ENCODE measurements around the gene ZNF730. TPM values are rescaled to one million over a fixed set of nuclear protein-coding genes. Genes with fewer than 3 reads are reported as not detected.
"Not testable (repeated sequence)": the region's sequence is repeated elsewhere in the genome, so short reads cannot be mapped to it uniquely, and the experiment has no call there.

Gene ZNF730
- 0.81 and 3.6 TPM in 2 replicates for total RNA-seq (2014; rRNA removed; shearing (Covaris generic))

DNA sequence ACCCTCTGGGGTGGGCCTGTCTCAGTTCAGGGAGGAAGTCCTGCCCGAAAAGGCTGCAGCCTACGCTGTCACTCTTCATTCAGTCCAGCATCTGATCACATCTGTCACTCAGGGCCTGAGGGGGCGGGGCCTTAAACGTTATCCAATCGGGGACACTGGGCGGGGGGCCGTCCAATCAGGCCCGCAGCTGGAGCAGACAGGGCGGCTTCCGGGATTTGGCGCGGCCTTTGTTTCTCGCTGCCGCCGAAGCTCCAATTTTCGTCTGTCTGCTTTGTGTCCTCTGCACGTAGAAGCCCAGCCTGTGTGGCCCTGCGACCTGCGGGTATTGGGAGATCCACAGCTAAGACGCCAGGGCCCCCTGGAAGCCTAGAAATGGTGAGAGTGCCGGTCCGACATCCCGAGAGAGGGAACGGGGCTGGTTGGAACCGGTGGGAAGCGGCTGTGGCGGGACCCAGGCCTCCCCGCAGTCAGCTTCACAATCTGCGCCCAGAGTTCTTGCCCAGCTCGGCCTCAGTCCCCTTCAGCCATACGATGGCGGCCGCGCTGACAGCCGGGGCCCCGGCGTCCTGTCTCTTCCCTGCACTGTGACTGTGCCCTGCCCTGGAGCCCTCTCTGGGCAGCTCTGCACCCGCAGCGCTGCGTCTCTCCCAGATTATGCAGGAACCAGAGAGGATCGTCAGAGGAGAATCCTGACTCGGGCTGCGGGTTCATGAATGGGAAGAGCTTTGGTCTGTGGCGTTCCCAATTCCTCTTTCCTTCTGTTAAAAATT is at the start of gene ZNF730:
ZNF730 (plus strand) TSS at position 224 of the 770 bp plus-strand sequence; CDS start at position 373, 149 bp downstream.
- DNase-seq (ENCODE audit: low read depth): peak; percentile 67

DNA sequence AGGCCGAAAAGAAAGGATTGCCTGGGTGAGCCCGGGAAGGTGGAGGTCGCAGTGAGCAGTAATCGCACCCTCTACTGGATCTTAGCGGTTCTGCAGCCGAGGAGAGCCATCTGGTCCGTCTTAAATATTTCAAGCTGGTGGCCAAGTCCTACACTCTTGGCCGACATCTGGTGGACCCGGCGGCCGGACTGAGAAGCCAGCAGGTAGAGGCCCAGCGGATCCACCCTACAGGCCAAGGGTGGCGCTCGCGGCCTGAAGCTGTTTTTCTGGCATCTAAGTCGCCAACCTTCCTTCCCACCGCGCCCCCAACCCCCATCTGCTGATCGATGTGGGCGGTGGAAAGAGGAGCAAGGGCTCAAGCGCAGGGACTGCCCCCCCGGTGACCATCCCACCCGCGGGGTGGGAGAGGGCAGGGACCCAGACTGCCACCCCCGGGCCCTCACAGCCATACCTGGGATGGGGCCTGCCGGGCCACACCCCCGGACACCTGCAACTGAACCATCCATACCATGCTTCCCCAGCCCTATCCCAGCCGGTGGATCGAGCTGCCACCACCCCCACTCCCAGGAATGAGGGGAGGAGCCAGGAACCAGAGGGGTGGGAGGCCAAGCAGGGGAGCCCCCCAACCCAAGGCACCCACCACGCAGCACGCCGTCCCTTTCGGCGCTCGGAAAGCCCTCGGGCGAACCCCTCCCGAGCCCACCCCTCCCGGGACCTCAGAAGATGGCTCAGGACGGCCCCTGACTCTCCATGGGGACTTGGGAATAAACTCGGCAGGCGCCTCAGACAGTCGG is 46.3 kb upstream of the ZNF730 start:
- no peak for DNase-seq (ENCODE audit: low read depth)

DNA sequence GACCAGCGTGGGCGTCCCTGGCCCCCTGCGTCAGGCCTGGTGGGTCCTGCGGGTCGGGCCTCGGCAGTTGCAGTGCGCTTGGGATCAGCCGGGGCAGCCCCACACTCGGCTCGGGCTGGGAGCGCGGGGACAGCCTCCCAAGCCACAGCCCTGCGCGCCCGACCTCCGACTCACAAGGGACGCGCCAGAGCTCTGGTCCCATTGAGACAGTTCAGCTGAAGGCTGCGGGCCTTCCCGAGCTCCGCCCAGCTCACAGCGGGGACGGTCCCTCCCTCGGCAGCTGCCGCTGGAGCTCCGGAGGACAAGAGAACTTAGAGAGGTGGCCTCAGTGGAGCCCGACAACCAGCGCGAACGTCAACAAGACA is 45.7 kb upstream of the ZNF730 start:
- DNase-seq (ENCODE audit: low read depth): no peak

DNA sequence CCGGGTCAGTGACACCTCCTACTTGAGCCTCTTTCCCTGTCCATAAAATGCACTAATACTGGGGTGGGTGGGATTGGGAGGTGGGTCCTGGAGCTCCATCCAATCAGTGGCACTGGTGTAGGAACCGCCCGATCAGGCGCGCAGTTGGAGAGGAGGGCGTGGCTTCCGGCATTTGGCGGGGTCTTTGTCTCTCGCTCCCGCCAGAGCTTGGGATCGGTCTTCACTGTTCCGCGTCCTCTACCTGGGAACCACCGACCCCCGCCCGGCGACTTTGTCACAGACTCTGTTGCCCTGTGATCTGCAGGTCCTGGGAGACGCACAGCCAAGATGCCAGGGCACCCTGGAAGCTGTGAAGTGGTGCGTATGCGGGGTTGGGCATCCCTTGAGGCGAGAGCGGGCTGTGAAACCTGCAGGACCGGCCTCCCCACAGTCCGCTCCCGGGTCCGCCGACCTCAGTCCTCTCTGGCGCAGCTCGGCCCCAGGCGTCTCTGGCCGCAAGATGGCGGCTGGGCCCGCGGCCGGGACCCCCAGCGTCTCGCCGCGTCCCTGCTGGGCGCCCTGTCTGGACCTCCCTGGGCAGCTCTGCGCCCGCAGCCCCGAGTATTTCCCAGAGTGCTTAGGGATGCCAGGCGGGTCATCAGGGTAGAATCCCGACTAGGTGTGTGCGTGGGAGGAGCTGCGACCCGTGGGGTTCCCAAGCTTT is 41.6 kb upstream of the ZNF730 start:
- peak; percentile 51 for DNase-seq (ENCODE audit: low read depth)

DNA sequence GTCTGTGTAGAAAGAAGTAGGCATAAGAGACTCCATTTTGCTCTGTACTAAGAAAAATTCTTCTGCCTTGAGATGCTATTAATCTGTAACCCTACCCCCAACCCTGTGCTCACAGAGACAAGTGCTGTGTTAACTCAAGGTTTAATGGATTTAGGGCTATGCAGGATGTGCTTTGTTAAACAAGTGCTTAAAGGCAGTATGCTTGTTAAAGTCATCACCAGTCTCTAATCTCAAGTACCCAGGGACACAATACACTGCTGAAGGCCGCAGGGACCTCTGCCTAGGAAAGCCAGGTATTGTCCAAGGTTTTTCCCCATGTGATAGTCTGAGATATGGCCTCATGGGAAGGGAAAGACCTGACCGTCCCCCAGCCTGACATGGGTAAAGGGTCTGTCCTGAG is 39.0 kb upstream of the ZNF730 start:
- DNase-seq (ENCODE audit: low read depth): not testable (repeated sequence)

DNA sequence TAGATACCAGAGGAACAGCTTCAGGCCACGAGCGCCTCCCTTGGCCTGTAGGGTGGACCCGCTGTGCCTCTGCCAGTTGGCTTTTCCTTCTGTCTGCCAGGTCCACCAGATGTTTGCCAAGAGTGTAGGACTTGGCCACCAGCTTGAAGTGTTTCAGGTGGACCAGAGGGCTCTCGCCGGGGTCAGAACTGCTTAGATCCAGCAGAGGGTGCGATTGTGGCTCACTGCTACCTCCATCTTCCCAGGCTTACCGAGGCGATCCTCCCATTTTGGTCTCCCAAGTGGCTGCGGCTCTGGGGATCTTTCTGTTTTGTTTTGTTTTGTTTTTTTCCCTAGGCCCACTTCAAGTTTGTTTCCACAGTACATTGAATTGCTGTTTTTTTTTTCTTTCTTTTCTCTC is 23.0 kb upstream of the ZNF730 start:
- no peak for DNase-seq (ENCODE audit: low read depth)

DNA sequence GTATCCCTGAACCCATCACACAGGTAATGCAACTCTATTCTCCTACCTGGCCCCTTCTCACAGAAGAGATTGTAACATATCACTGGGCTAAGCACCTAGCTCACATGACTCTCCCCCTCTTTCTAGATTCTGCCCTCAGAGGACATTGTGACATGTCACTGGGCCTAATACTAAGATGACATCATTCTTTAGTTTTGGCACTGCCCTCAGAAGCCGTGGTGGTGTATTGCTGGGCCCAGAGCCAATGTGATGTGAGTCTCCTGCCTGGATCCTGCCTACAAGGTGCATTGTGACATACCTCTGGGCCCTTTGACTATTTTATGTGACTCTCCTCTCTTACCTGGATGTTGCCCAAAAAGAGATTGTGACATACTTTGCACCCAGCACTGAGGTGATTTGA is 21.4 kb upstream of the ZNF730 start:
- DNase-seq (ENCODE audit: low read depth): no peak

DNA sequence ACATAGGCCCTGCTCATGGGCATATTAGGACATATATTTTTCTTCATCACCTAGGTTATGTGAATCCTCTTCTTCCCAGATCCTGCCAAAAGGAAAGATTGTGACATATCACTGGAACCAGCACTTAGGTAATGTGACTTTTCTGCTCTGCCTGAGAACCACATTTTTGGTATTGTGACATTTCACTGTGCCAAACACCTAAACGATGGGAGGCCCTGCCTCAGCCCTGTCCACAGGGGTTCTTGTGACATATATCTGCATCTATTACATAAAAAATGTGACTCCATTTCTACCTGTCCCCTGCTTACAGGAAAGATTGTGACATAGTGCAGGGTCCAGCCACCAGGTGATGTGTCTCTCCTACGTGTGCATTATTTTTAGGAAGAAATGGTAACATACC is 18.5 kb upstream of the ZNF730 start:
- DNase-seq (ENCODE audit: low read depth): no peak

DNA sequence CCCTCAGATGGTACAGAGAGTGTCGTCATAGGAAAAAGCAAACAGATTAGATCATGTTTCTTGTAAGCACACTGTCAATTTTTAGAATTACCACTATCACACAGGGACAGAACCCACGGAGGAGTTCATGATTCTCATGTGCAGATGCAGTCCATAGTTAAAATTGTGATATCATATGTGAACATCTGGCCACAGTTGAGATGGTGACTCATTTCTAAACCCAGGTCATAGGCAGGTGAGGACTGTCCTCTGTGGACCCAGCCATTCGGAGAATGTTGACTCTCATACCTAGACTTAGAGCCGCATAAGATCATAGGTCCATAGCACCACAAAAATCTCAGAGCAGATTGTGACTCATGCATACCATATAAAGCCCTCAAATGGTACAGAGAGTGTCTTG is 17.8 kb upstream of the ZNF730 start:
- DNase-seq (ENCODE audit: low read depth): no peak

DNA sequence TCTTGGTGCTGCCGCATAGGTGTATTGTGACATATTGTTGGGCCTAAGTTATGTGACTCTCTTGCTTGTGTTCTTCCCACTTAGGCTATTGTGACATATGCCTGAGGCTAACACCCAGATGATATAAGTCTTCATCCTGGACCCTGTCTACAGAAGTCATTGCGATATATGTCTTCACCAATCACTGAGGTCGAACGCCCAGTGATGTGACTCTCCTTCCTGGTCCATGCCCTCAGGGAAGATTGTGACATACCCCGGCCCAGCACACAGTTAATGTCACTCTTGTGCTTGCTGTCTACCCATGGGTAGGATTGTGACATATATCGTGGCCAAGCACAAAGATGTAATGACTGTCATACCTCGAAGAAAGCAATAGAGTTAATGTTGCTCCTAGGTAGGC is 16.9 kb upstream of the ZNF730 start:
- no peak for DNase-seq (ENCODE audit: low read depth)

DNA sequence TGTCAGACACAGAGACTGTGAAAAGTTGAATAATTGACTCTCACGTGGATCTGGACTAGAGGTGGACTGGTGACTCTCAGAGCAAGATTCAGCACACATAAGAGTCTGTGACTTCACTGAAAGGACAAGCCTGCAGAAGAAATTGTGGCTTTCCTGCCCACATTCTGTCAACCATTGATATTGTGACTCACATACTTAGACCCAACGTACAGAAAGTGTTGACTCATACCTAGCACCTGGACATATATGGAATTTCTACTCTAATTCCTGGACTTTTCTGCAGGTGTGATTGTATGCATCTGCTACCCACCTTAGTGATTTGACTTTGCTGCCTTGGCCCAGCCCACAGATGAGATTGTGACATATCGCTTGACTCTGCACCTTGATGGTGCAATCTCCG is 15.6 kb upstream of the ZNF730 start:
- no peak for DNase-seq (ENCODE audit: low read depth)

DNA sequence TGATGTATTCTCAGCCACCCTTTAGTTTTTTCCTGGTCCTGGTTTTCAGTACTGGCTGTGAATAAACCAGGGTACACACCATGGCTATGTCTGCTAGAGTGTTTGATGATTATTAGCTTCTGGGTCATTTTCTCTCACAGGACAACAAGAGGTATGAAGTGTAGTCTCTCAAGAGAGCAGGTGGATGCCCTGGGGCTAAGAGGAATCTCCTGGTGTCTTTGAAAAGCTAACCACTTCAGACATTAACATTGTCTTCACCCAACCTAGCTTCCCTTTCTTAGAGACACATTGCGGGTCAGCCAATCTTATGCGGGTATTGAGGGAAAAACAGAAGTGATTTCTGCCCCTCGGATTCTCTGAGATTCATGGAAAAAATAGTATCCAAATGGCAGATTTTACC is 1.6 kb downstream of the ZNF730 start:
- DNase-seq (ENCODE audit: low read depth): no peak

DNA sequence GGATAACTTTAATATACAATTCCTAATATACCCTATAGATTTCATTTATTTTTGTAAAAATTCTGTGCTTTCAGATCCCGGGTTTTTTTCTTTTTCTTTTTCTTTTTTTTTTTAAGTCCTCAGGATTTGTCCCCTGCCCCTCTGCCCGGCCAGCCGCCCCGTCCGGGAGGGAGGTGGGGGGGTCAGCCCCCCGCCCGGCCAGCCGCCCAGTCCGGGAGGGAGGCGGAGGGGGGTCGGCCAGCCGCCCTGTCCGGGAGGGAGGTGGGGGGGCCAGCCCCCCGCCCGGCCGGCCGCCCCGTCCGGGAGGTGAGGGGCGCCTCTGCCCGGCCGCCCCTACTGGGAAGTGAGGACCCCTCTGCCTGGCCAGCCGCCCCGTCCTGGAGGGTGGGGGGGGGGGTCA is 17.4 kb downstream of the ZNF730 start:
- DNase-seq (ENCODE audit: low read depth): not testable (repeated sequence)

DNA sequence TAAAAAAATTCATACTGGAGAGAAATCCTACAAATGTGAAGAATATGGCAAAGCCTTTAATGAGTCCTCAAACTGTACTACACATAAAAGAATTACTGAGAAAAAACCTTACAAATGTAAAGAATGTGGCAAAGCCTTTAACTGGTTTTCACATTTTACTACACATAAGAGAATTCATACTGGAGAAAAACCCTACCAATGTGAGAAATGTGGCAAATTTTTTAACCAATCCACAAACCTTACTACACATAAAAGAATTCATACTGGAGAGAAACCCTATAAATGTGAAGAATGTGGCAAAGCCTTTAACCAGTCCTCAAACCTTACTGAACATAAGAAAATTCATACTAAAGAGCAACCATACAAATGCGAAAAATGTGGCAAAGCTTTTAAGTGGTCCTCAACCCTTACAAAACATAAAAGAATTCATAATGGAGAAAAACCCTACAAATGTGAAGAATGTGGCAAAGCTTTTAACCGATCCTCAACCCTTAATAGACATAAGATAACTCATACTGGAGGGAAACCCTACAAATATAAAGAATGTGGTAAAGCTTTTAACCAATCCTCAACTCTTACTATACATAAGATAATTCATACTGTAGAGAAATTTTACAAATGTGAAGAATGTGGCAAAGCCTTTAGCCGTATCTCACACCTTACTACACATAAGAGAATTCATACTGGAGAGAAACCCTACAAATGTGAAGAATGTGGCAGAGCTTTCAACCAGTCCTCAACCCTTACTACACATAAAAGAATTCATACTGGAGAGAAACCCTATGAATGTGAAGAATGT is 29.0 kb downstream of the ZNF730 start:
- no peak for DNase-seq (ENCODE audit: low read depth)

DNA sequence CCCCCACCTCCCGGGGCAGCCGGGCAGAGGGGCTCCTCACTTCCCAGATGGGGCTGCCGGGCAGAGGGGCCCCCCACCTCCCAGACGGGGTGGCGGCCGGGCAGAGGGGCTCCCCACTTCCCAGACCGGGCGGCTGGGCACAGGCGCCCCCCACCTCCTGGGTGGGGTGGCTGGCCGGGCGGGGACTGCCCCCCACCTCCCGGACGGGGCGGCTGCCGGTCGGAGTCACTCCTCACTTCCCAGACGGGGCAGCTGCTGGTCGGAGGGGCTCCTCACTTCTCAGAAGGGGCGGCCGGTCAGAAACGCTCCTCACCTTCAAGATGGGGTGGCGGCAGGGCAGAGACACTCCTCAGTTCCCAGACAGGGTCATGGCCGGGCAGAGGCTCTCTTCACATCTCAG is 43.9 kb downstream of the ZNF730 start:
- DNase-seq (ENCODE audit: low read depth): no peak

DNA sequence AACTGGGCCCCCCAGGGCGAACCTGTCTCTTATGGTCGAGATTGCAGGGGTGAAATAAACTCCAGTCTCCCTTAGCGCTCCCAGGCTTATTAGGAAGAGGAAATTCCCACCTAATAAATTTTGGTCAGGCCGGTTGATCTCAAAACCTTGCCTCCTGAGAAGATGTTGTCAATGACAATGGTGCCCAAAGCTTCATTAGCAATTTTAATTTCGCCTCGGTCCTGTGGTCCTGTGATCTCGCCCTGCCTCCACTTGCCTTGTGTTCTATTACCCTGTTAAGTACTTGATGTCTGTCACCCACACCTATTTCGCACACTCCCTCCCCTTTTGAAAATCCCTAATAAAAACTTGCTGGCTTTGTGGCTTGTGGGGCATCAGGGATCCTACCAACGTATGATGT is 51.5 kb downstream of the ZNF730 start:
- not testable (repeated sequence) for DNase-seq (ENCODE audit: low read depth)

DNA sequence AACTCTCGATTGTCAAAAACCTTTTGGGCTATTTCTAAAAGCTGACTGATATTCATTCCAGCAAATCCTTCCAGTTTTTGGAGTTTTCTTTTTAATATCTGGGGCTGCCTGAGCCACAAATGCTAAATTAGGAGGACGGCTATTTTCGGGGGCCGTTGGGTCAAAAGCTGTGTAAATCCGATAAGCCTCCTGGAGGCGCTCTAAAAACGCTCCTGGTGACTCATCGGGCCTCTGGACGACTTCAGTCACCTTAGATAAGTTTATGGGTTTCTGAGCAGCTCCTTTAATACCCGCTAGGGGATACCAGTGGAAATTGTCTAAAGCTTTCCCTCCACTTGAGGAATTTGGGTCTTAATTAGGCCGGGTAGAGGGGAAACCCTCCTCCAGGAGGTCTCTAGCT is 66.4 kb downstream of the ZNF730 start:
- peak; percentile 2 for DNase-seq (ENCODE audit: low read depth)

DNA sequence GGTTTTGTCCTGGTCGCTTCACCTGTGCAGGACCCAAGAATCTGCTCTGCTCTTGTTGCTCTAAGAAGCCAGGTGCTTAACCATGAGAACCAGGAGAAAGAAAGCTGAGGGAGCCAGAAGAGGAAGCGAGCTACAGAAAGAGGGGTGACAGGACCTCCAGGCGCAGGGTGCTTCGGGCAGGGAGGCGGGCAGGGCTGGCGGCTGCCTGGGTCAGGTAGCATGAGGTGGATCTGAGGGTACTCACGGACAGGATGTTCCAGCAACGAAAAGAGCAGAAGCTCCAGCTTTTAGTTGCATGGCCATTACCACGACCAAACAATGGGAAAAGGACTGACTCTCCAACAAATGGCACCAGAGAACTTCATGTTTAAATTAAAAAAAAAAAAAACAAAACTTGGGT is 73.5 kb downstream of the ZNF730 start:
- DNase-seq (ENCODE audit: low read depth): no peak

Data from M059J (cell line).